ENCODE data around the gene CDHR3.

The CDHR3 gene

GRCh38 chr7:106016331-106016730, 53.3 kb downstream of the CDHR3 start:
- TF ChIP-seq CTCF (conservative IDR thresholded peaks at IDR 0.05; ENCODE audit: low read depth, low read length), result no peak
- Histone ChIP-seq H2AFZ (ENCODE audit: low read depth) (no peak overlapping the region), H3K4me3 (IDR thresholded peaks at IDR 0.05; ENCODE audit: insufficient read depth, low read depth, low read length) (no peak overlapping the region), H4K20me1 (ENCODE audit: insufficient read depth) (no peaks in the 10 kb centered on the region), H3K27ac (no peak overlapping the region), H3K27me3 (ENCODE audit: insufficient read depth, low read depth) (no peaks in the 10 kb centered on the region), H3K79me2 (ENCODE audit: insufficient read depth, low read depth) (no peaks in the 10 kb centered on the region), H3K36me3 (ENCODE audit: insufficient read depth) (no peaks in the 10 kb centered on the region), H3K4me1 (ENCODE audit: low read depth, poor library complexity, severe bottlenecking) (peaks cover 79% of the 10 kb centered on the region), H3K9ac (no peak overlapping the region), H3K4me2 (peak overlapping the region; percentile 36; the same call in 1 of the 2 replicates)

GRCh38 chr7:106017657-106018056, 54.6 kb downstream of the CDHR3 start:
- no peaks in the 10 kb centered on the region for H3K27me3 ChIP-seq (ENCODE audit: insufficient read depth, low read depth)
- H3K9ac ChIP-seq, result no peak overlapping the region
- H4K20me1 ChIP-seq (ENCODE audit: insufficient read depth), result no peaks in the 10 kb centered on the region
- H3K4me1 ChIP-seq (ENCODE audit: low read depth, poor library complexity, severe bottlenecking), result peaks cover 82% of the 10 kb centered on the region
- no peak overlapping the region for H3K27ac ChIP-seq
- TF ChIP-seq CTCF (conservative IDR thresholded peaks at IDR 0.05; ENCODE audit: low read depth, low read length), result no peak
- no peaks in the 10 kb centered on the region for H3K79me2 ChIP-seq (ENCODE audit: insufficient read depth, low read depth)
- peak overlapping the region; percentile 7; the same call in 1 of the 2 replicates for H3K4me2 ChIP-seq
- no peak overlapping the region for H2AFZ ChIP-seq (ENCODE audit: low read depth)
- no peaks in the 10 kb centered on the region for H3K36me3 ChIP-seq (ENCODE audit: insufficient read depth)
- H3K4me3 ChIP-seq (IDR thresholded peaks at IDR 0.05; ENCODE audit: insufficient read depth, low read depth, low read length), result no peak overlapping the region

GRCh38 chr7:106018566-106019469, 55.8 kb downstream of the CDHR3 start:
- peaks cover 91% of the 10 kb centered on the region for H3K4me1 ChIP-seq (ENCODE audit: low read depth, poor library complexity, severe bottlenecking)
- no peaks in the 10 kb centered on the region for H4K20me1 ChIP-seq (ENCODE audit: insufficient read depth)
- H3K4me3 ChIP-seq (IDR thresholded peaks at IDR 0.05; ENCODE audit: insufficient read depth, low read depth, low read length), result no peak overlapping the region
- no peak overlapping the region for H3K4me2 ChIP-seq
- no peak for TF ChIP-seq CTCF (conservative IDR thresholded peaks at IDR 0.05; ENCODE audit: low read depth, low read length)
- H2AFZ ChIP-seq (ENCODE audit: low read depth), result no peak overlapping the region
- no peak overlapping the region for H3K27ac ChIP-seq
- no peak overlapping the region for H3K9ac ChIP-seq
- no peaks in the 10 kb centered on the region for H3K27me3 ChIP-seq (ENCODE audit: insufficient read depth, low read depth)
- no peaks in the 10 kb centered on the region for H3K79me2 ChIP-seq (ENCODE audit: insufficient read depth, low read depth)
- no peaks in the 10 kb centered on the region for H3K36me3 ChIP-seq (ENCODE audit: insufficient read depth)

GRCh38 chr7:106019470-106019820, 56.4 kb downstream of the CDHR3 start:
- Histone ChIP-seq H3K27ac (no peak overlapping the region), H3K79me2 (ENCODE audit: insufficient read depth, low read depth) (no peaks in the 10 kb centered on the region), H2AFZ (ENCODE audit: low read depth) (no peak overlapping the region), H3K36me3 (ENCODE audit: insufficient read depth) (no peaks in the 10 kb centered on the region), H3K27me3 (ENCODE audit: insufficient read depth, low read depth) (no peaks in the 10 kb centered on the region), H3K4me1 (ENCODE audit: low read depth, poor library complexity, severe bottlenecking) (peaks cover 91% of the 10 kb centered on the region), H3K4me2 (no peak overlapping the region), H3K9ac (no peak overlapping the region), H3K4me3 (IDR thresholded peaks at IDR 0.05; ENCODE audit: insufficient read depth, low read depth, low read length) (no peak overlapping the region), H4K20me1 (ENCODE audit: insufficient read depth) (no peaks in the 10 kb centered on the region)
- TF ChIP-seq CTCF (conservative IDR thresholded peaks at IDR 0.05; ENCODE audit: low read depth, low read length), result no peak
